Measurements from ENCODE around the gene CRYZL1. TPM values are rescaled to one million over a fixed set of nuclear protein-coding genes. Genes with fewer than 3 reads are reported as not detected.
A peak's percentile ranks its signal among the peaks of the same experiment; 100 is the strongest.

CRYZL1 gene
- total RNA-seq, 1 donor from 2014 or later: 23.9 TPM

GRCh38 chr21:33542640-33543504 is 98.7 kb downstream of the CRYZL1 start, which contains the start of gene SON:
Gene SON, plus strand, starts transcription at chr21:33543038. Its CDS starts 55 bp downstream, at chr21:33543093.
- peak; percentile 97 to 99 for DNase-seq (ENCODE audit: low read depth in 2 of 2)

DNA sequence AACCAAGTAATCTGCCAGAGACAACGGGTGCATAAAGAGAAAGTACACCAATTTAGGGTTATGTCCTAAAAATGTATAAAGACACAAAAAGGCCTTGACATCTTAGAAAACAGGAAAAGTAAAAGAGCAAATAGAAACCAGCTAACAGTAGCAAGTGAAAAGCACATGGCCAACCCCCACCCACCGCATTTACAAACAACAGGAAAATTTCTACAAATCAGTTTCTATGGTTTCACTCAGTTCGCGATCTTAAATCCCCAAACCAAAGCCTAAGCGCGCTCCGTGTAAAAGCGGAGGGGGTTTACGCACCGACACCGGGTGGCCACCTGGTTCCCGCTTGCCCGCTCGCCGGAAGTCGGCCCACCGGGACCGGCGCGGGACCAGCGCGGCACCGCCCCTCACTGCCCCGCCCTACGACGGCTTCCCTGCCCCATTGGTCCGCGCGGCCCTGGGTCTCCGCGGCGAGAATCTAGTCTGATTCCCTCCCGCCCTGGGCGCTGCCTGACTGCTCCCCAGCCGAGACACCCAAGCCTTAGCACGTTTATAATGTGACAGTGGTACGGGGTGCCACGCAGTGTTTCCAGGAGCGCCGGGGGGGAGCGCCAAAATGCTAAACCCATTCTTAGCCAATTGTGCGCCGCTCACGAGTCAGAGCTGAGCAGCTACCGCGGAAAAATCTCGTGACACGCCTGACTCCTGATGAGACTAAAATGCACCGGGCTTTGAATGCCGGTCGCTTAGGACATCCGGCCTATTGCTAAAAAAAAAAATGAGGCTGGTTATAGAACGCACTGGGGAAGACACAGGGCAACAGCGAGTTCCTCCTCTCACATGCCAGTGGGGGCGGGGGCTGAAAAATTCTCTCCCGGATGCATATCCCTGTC is 99.5 kb downstream of the CRYZL1 start, which contains the start of gene GART:
TSS of gene GART (minus strand) at position 362 of the 884 bp plus-strand sequence. CDS start 2,802 bp downstream, outside the sequence.
- DNase-seq (ENCODE audit: low read depth in 2 of 2): peak; percentile 45 to 83

GRCh38 chr21:33541105-33541711 is 100.3 kb downstream of the CRYZL1 start:
- peak in 1 of 2 donors; percentile 26 for DNase-seq (ENCODE audit: low read depth in 2 of 2)

GRCh38 chr21:33540711-33541104 is 100.8 kb downstream of the CRYZL1 start:
- no peak for DNase-seq (ENCODE audit: low read depth in 2 of 2)

- DNase-seq (ENCODE audit: low read depth in 2 of 2): no peak
These were observed 101.9 kb downstream of the CRYZL1 start for GRCh38 chr21:33539616-33540015.

Other genes with a start within 250 kb of the CRYZL1 start
- 47.1 and 62.1 TPM in 2 replicates for gene IFNGR2, start 238.3 kb downstream of the CRYZL1 start, total RNA-seq
- gene TMEM50B, start 161.8 kb downstream of the CRYZL1 start, total RNA-seq: 15.0 and 18.8 TPM in 2 replicates
- 0.89 and 1.2 TPM in 2 replicates for gene DNAJC28, start 150.0 kb downstream of the CRYZL1 start, total RNA-seq
- gene GART, start 99.6 kb downstream of the CRYZL1 start, total RNA-seq: 53.1 and 63.9 TPM in 2 replicates
- gene SON, start 98.7 kb downstream of the CRYZL1 start, total RNA-seq: 83.2 and 132 TPM in 2 replicates
- gene DONSON, start 53.1 kb downstream of the CRYZL1 start, total RNA-seq: 8.7 and 11.4 TPM in 2 replicates
- 46.7 and 54.4 TPM in 2 replicates for gene ITSN1, start 760 bp upstream of the CRYZL1 start, total RNA-seq